Measurements from ENCODE around the gene THADA.

GRCh38 chr2:43576981-43577892, 18.6 kb downstream of the THADA start:
- peak; percentile 42 to 61 (median 56) for TF ChIP-seq CTCF (IDR thresholded peaks at IDR 0.05)
- TF ChIP-seq POLR2A (IDR thresholded peaks at IDR 0.05) = no peak
- no peak for TF ChIP-seq POLR2AphosphoS5 (IDR thresholded peaks at IDR 0.05)
